DOHH2 (cell line): ENCODE measurements around the gene ACOX3.

ENCODE experiments used
- H3F3A ChIP-seq: fragments of 200-600 bp; sonication (generic), shearing (Covaris generic); 2 replicates; pipeline ENCODE4 v1.6.0; 2016; ENCODE audit warnings: antibody characterized with exemption, mild to moderate bottlenecking; ENCODE audit not compliant: control insufficient read depth, insufficient read depth
- H3K27ac ChIP-seq: fragments of 200-600 bp; sonication (generic); 2 replicates; pipeline ENCODE4 v1.5.1; 2014; ENCODE audit warnings: low read depth, mild to moderate bottlenecking, low read length, moderate library complexity
- H3K27me3 ChIP-seq: fragments of 200-600 bp; sonication (generic); 2 replicates; pipeline ENCODE4 v1.6.1; 2014; ENCODE audit warnings: mild to moderate bottlenecking, low read length, mixed read lengths; ENCODE audit not compliant: control insufficient read depth
- H3K36me3 ChIP-seq: fragments of 200-600 bp; sonication (generic); 2 replicates; pipeline ENCODE4 v1.6.1; 2014; ENCODE audit warnings: mild to moderate bottlenecking, low read length, moderate library complexity, mixed read lengths; ENCODE audit not compliant: control insufficient read depth
- H3K4me1 ChIP-seq: fragments of 200-600 bp; sonication (generic); 2 replicates; pipeline ENCODE4 v1.6.1; 2014; ENCODE audit warnings: mild to moderate bottlenecking, low read length, mixed read lengths; ENCODE audit not compliant: control insufficient read depth
- H3K4me2 ChIP-seq: fragments of 200-600 bp; sonication (generic); 2 replicates; pipeline ENCODE4 v1.6.0; 2014; ENCODE audit warnings: mild to moderate bottlenecking, low read length, moderate library complexity
- H3K4me3 ChIP-seq: fragments of 200-600 bp; sonication (generic); 2 replicates; pipeline ENCODE4 v1.5.1; 2014; ENCODE audit warnings: mild to moderate bottlenecking, low read length, mixed read lengths
- H3K79me2 ChIP-seq: fragments of 200-600 bp; sonication (generic); 2 replicates; pipeline ENCODE4 v1.6.1; 2014; ENCODE audit warnings: mild to moderate bottlenecking, low read length, mixed read lengths; ENCODE audit not compliant: control insufficient read depth
- H3K9me2 ChIP-seq: fragments of 200-600 bp; sonication (generic); replicated peaks from 2 replicates; pipeline ENCODE4 v1.6.1; 2014; ENCODE audit warnings: mild to moderate bottlenecking, low read length, mixed read lengths; ENCODE audit not compliant: control insufficient read depth
- H3K9me3 ChIP-seq: fragments of 200-600 bp; sonication (generic); 2 replicates; pipeline ENCODE4 v1.6.1; 2014; ENCODE audit warnings: antibody characterized with exemption, low read length, mixed read lengths; ENCODE audit not compliant: control insufficient read depth, insufficient read depth
- H4K20me1 ChIP-seq: fragments of 200-600 bp; sonication (generic); 2 replicates; pipeline ENCODE4 v1.6.0; 2014; ENCODE audit warnings: low read depth, mild to moderate bottlenecking, antibody characterized with exemption, low read length, moderate library complexity; ENCODE audit not compliant: control insufficient read depth, insufficient read depth
- CTCF ChIP-seq: fragments of 200-600 bp; sonication (generic); IDR thresholded peaks from one replicate; pipeline ENCODE4 v1.5.1; 2014; ENCODE audit warnings: antibody characterized with exemption, mild to moderate bottlenecking, low read depth, low read length; ENCODE audit not compliant: poor library complexity, severe bottlenecking
- EZH2phosphoT487 ChIP-seq: fragments of 200-600 bp; sonication (generic); IDR thresholded peaks from 2 replicates; pipeline ENCODE4 v1.6.1; 2017; ENCODE audit warnings: borderline replicate concordance, mild to moderate bottlenecking, antibody characterized with exemption, low read length, moderate library complexity, mixed read lengths

ACOX3 gene

DNA sequence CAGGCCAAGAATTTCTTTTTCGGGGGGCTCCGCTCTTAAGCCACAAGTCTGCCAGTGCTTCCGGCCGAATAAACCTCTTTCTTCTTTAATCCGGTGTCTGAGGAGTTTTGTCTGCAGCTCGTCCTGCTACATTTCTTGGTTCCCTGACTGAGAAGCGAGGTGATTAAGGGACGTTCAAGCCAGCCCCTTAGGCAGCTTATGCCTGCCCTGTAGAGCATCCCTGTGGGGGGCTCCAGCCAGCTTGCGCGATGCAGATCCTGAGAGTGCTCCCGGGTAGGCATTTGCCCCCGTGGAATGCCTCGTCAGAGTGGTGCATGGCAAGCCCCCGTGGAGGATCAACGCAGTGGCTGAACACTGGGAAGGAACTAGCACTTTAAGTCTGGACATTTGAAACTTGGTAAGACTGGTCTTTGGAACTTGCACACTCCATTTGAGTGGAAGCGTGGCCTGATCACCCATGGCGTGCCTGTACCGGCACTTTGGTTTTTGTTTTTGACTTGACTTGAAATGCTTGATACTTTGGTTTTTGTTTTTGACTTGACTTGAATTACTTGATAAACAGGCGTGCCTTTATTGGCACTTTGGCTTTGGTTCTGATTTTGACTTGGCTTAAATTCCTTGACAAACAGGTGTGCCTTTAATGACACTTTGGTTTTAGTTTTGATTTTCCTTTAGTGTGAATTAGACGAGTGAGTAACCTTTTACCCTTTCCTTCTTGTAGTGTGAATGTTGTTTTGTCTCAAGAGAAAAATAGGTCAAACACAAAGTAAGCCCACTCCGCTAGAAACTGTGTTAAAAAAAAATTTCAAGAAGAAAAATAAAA lies 6.1 kb downstream of the ACOX3 start:
- TF ChIP-seq EZH2phosphoT487 (no peak), CTCF (no peak)
- peaks cover 8% of the 10 kb centered on the region for H3F3A ChIP-seq
- no peaks in the 10 kb centered on the region for H3K27me3 ChIP-seq
- peak overlapping the region; percentile 92 for H3K4me2 ChIP-seq
- peaks cover 55% of the 10 kb centered on the region for H3K79me2 ChIP-seq
- H3K36me3 ChIP-seq, result peaks cover 9% of the 10 kb centered on the region
- peak overlapping the region; percentile 72 for H3K4me3 ChIP-seq
- H3K9me3 ChIP-seq, result no peaks in the 10 kb centered on the region
- H3K9me2 ChIP-seq, result no peaks in the 10 kb centered on the region
- peaks cover 35% of the 10 kb centered on the region for H3K4me1 ChIP-seq
- H3K27ac ChIP-seq, result peak overlapping the region; percentile 65; the same call in 1 of the 2 replicates
- no peaks in the 10 kb centered on the region for H4K20me1 ChIP-seq

- Histone ChIP-seq H3K9me3 (no peaks in the 10 kb centered on the region), H3K4me3 (no peak overlapping the region), H3K36me3 (peaks cover 3% of the 10 kb centered on the region; the same call in 1 of the 2 replicates), H3K27ac (no peak overlapping the region), H3K4me1 (peaks cover 30% of the 10 kb centered on the region), H3K9me2 (no peaks in the 10 kb centered on the region), H4K20me1 (no peaks in the 10 kb centered on the region), H3F3A (peaks cover 11% of the 10 kb centered on the region), H3K27me3 (no peaks in the 10 kb centered on the region), H3K79me2 (peaks cover 42% of the 10 kb centered on the region), H3K4me2 (no peak overlapping the region)
- TF ChIP-seq EZH2phosphoT487 (no peak), CTCF (no peak)
Observed at GRCh38 chr4:8433136-8433535, 7.4 kb downstream of the ACOX3 start.

DNA sequence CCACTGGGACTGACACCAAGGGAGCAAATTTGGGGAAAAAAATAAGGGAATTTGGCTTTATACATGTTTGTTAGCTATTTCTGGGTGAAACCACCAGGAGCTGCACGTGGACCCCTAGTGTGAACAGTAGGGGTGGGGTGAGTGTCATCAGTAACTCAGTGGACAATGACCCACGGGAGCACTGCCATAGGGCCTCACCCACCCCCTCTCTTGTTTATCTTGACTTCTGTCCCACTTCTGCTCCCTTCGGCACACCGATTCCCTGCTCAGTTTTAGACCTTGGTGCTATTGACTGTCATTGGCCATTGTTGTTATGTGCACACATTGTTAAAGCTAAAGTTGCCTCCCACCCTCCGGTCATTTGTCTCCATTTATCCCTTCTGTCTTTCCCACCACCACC lies 9.0 kb downstream of the ACOX3 start:
- H3K27ac ChIP-seq, result no peak overlapping the region
- H3K4me2 ChIP-seq, result no peak overlapping the region
- H3K9me3 ChIP-seq, result no peaks in the 10 kb centered on the region
- no peaks in the 10 kb centered on the region for H3K9me2 ChIP-seq
- H3K27me3 ChIP-seq, result no peaks in the 10 kb centered on the region
- TF ChIP-seq CTCF, result no peak
- TF ChIP-seq EZH2phosphoT487, result no peak
- peaks cover 11% of the 10 kb centered on the region for H3F3A ChIP-seq
- H3K4me1 ChIP-seq, result peaks cover 31% of the 10 kb centered on the region
- H3K79me2 ChIP-seq, result peaks cover 38% of the 10 kb centered on the region
- H3K36me3 ChIP-seq, result no peaks in the 10 kb centered on the region; the same call in 1 of the 2 replicates
- no peaks in the 10 kb centered on the region for H4K20me1 ChIP-seq
- H3K4me3 ChIP-seq, result no peak overlapping the region
